Measurements from ENCODE around the gene HTT. TPM values are rescaled to one million over a fixed set of nuclear protein-coding genes. Genes with fewer than 3 reads are reported as not detected.

The HTT gene
- total RNA-seq, 1 experiment from 2014 or later = 64.4 TPM

- Histone ChIP-seq H3K4ac (ENCODE audit: low read depth, low read length) (no peak overlapping the region), H3K18ac (ENCODE audit: insufficient read length, low read depth, low read length) (no peak overlapping the region), H4K8ac (replicated peaks; ENCODE audit: insufficient read length, low read depth, low read length) (no peak overlapping the region), H3K9ac (ENCODE audit: extremely low read depth, insufficient read length, low read length) (no peak overlapping the region), H2AFZ (ENCODE audit: low read length) (no peak overlapping the region), H3K23ac (ENCODE audit: insufficient read length, low read depth, low read length) (no peak overlapping the region), H3T11ph (ENCODE audit: low read length) (no peak overlapping the region), H3K79me2 (ENCODE audit: insufficient read depth, low read length) (no peaks in the 10 kb centered on the region), H2BK12ac (ENCODE audit: insufficient read length, low read depth, low read length) (no peak overlapping the region), H4K5ac (ENCODE audit: insufficient read length, low read depth, low read length) (no peak overlapping the region), H3K4me1 (ENCODE audit: insufficient read depth, low read length) (no peaks in the 10 kb centered on the region), H3K27me3 (ENCODE audit: insufficient read depth, low read length) (no peaks in the 10 kb centered on the region), H3K79me1 (ENCODE audit: insufficient read depth, low read depth, low read length, poor library complexity, severe bottlenecking) (no peaks in the 10 kb centered on the region), H3K4me2 (ENCODE audit: insufficient read depth, insufficient read length, low read length) (no peak overlapping the region), H4K20me1 (ENCODE audit: control insufficient read depth, insufficient read depth, insufficient read length) (no peaks in the 10 kb centered on the region), H2BK120ac (ENCODE audit: low read depth, low read length, poor library complexity, severe bottlenecking) (no peak overlapping the region), H4K91ac (ENCODE audit: insufficient read length, low read depth, low read length) (no peak overlapping the region), H3K9me3 (ENCODE audit: control insufficient read depth, low read depth, low read length) (no peaks in the 10 kb centered on the region), H2BK15ac (ENCODE audit: low read depth, low read length) (no peak overlapping the region), H3K27ac (ENCODE audit: insufficient read length, low read depth, low read length) (no peak overlapping the region), H2AK5ac (ENCODE audit: insufficient read length, low read length) (no peak overlapping the region), H3K56ac (ENCODE audit: insufficient read length, low read depth, low read length) (no peak overlapping the region), H3K23me2 (ENCODE audit: insufficient read length, low read depth, low read length, poor library complexity, severe bottlenecking) (no peaks in the 10 kb centered on the region), H2BK5ac (ENCODE audit: insufficient read length, low read length) (no peak overlapping the region), H3K14ac (ENCODE audit: insufficient read depth, low read length) (no peak overlapping the region), H2BK20ac (ENCODE audit: low read depth, low read length, poor library complexity, severe bottlenecking) (no peak overlapping the region)
- H3K4me3 Mint-ChIP-seq = no peak overlapping the region
- TF ChIP-seq, protein P1, sequence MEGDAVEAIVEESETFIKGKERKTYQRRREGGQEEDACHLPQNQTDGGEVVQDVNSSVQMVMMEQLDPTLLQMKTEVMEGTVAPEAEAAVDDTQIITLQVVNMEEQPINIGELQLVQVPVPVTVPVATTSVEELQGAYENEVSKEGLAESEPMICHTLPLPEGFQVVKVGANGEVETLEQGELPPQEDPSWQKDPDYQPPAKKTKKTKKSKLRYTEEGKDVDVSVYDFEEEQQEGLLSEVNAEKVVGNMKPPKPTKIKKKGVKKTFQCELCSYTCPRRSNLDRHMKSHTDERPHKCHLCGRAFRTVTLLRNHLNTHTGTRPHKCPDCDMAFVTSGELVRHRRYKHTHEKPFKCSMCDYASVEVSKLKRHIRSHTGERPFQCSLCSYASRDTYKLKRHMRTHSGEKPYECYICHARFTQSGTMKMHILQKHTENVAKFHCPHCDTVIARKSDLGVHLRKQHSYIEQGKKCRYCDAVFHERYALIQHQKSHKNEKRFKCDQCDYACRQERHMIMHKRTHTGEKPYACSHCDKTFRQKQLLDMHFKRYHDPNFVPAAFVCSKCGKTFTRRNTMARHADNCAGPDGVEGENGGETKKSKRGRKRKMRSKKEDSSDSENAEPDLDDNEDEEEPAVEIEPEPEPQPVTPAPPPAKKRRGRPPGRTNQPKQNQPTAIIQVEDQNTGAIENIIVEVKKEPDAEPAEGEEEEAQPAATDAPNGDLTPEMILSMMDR (conservative IDR thresholded peaks at IDR 0.05) = no peak
- H3K9me3 Mint-ChIP-seq = no peaks in the 10 kb centered on the region
- peaks cover 32 to 86% (median 82%) of the 10 kb centered on the region in 3 experiments; a peak in 6 of 7 replicates for H3K36me3 Mint-ChIP-seq (ENCODE audit: insufficient read depth in 1 of 3, low read depth in 3 of 3)
- no peak for DNase-seq
- H3K27ac Mint-ChIP-seq = no peak overlapping the region
- H3K4me1 Mint-ChIP-seq = no peaks in the 10 kb centered on the region
- no peaks in the 10 kb centered on the region for H3K27me3 Mint-ChIP-seq (ENCODE audit: low read depth)
- no CpG with 5 or more reads among the region's 8 CpGs for WGBS (ENCODE audit: extremely low coverage, insufficient read length, low lambda C conversion rate)
These were observed 137.4 kb downstream of the HTT start for GRCh38 chr4:3211866-3212265.
